Measurements from ENCODE around the gene TPGS1.

Gene TPGS1

DNA sequence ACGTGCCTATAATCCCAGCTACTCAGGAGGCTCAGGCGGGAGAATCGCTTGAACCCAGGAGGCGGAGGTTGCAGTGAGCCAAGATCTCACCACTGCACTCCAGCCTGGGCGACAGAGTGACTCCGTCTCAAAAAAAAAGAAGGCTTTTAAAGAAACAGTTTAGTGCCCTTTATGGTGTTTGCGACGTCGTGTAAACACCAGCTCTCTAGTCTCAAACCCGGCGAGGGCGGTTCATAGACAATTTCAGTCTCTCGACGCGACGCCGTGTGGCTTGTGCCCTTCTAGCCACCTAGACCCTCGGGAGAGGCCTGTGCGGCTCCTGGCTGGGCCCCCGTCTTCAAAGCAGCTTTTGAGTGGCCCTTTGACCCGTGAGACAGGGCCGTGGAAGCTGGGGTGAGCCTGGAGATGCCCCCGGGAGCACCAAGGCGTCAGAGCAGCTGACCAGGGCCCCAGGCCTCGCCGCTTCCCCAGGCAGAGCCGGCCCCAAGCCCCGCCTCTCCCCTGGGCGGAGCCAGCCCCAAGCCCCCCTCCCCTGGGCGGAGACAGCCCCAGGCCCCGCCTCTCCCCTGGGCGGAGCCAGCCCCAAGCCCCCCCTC is 16.1 kb upstream of the TPGS1 start:
- no peak overlapping the region for H3K9ac ChIP-seq (ENCODE audit: low read length in 2 of 2)
- H3K4me3 ChIP-seq (ENCODE audit: low read length in 2 of 2), result no peak overlapping the region
- H3K27ac ChIP-seq (ENCODE audit: low read length), result no peak overlapping the region
- peaks cover 7 to 10% of the 10 kb centered on the region in 2 donors for H3K27me3 ChIP-seq (ENCODE audit: control insufficient read depth in 1 of 2, insufficient read depth in 2 of 2, low read length in 2 of 2)
- H3K36me3 ChIP-seq (ENCODE audit: control insufficient read depth in 2 of 2, insufficient read depth in 2 of 2, low read length in 2 of 2), result no peaks in the 10 kb centered on the region
- H3K9me3 ChIP-seq (ENCODE audit: control insufficient read depth in 2 of 2, low read length in 2 of 2), result no peaks in the 10 kb centered on the region
- H3K4me1 ChIP-seq (ENCODE audit: control insufficient read depth, insufficient read depth, low read length), result peaks cover 12% of the 10 kb centered on the region

DNA sequence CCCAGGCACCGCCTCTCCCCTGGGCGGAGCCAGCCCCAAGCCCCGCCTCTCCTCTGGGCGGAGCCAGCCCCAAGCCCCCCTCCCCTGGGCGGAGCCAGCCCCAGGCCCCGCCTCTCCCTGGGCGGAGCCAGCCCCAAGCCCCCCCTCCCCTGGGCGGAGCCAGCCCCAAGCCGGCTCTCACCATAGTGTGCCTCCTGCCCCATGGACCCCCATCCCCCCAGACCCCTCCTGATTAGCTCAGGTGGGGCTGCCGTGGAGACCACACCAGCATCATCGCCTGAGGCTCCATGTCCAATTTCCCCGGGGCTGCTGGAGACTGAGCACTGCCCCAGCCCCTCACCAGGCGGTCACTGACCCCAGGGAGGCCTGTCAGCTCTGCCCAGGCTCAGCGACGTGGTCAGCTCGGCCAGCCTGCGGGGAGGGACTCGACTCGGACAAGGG is 15.2 kb upstream of the TPGS1 start:
- Histone ChIP-seq H3K4me3 (ENCODE audit: low read length in 2 of 2) (no peak overlapping the region), H3K36me3 (ENCODE audit: control insufficient read depth in 2 of 2, insufficient read depth in 2 of 2, low read length in 2 of 2) (no peaks in the 10 kb centered on the region), H3K27ac (ENCODE audit: low read length) (no peak overlapping the region), H3K4me1 (ENCODE audit: control insufficient read depth, insufficient read depth, low read length) (peaks cover 12% of the 10 kb centered on the region), H3K9me3 (ENCODE audit: control insufficient read depth in 2 of 2, low read length in 2 of 2) (no peaks in the 10 kb centered on the region), H3K9ac (ENCODE audit: low read length in 2 of 2) (no peak overlapping the region), H3K27me3 (ENCODE audit: control insufficient read depth in 1 of 2, insufficient read depth in 2 of 2, low read length in 2 of 2) (peaks cover 7 to 11% of the 10 kb centered on the region in 2 donors)

DNA sequence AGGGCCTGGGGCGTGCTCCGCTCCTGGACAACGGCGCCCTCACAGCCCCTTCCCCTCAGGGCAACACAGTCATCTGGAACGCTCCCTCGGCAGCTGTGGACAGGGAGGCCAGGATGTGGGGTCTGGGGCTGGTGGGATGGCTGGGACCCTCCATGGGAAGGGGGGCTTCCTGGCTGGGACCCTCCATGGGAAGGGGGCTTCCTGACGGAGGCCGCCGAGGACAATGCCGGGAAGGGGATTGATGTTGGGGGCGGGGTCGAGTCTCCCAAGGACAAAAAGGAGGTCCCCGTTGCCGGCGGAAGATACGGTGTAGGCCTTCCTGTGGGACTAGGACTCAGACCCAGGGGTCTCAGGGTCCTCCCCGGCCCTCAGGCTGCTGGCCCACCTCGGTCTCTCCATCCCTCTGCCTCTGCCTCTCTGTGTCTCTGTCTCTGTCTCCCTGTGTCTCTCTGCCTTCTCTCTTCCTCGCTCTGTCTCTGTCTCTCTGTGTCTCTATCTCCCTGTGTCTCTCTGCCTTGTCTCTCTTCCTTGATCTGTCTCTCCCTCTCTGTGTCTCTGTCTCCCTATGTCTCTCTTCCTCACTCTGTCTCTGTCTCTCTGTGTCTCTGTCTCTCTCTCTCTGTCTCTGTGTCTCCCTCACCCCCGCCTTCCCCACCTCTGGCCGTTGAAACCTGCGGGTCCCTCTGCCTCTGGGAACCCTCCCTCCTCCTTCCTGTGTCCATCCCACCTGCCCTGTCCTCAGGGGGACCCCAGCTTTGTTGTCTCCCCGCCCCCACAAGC is 13.7 kb upstream of the TPGS1 start:
- Histone ChIP-seq H3K27me3 (ENCODE audit: control insufficient read depth in 1 of 2, insufficient read depth in 2 of 2, low read length in 2 of 2) (peaks cover 14 to 20% of the 10 kb centered on the region in 2 donors), H3K36me3 (ENCODE audit: control insufficient read depth in 2 of 2, insufficient read depth in 2 of 2, low read length in 2 of 2) (no peaks in the 10 kb centered on the region), H3K4me1 (ENCODE audit: control insufficient read depth, insufficient read depth, low read length) (peaks cover 17% of the 10 kb centered on the region)

GRCh38 chr19:494171-495080 is 12.9 kb upstream of the TPGS1 start:
- Histone ChIP-seq H3K4me3 (ENCODE audit: low read length in 2 of 2) (no peak overlapping the region), H3K9ac (ENCODE audit: low read length in 2 of 2) (no peak overlapping the region), H3K36me3 (ENCODE audit: control insufficient read depth in 2 of 2, insufficient read depth in 2 of 2, low read length in 2 of 2) (no peaks in the 10 kb centered on the region), H3K27ac (ENCODE audit: low read length) (no peak overlapping the region), H3K9me3 (ENCODE audit: control insufficient read depth in 2 of 2, low read length in 2 of 2) (no peaks in the 10 kb centered on the region), H3K27me3 (ENCODE audit: control insufficient read depth in 1 of 2, insufficient read depth in 2 of 2, low read length in 2 of 2) (peaks cover 19 to 25% of the 10 kb centered on the region in 2 donors), H3K4me1 (ENCODE audit: control insufficient read depth, insufficient read depth, low read length) (peaks cover 14% of the 10 kb centered on the region)

More for the DNA sequence above, 13.7 kb upstream of the TPGS1 start:
- Histone ChIP-seq H3K9ac (ENCODE audit: low read length in 2 of 2) (no peak overlapping the region), H3K4me3 (ENCODE audit: low read length in 2 of 2) (no peak overlapping the region), H3K9me3 (ENCODE audit: control insufficient read depth in 2 of 2, low read length in 2 of 2) (no peaks in the 10 kb centered on the region), H3K27ac (ENCODE audit: low read length) (no peak overlapping the region)

GRCh38 chr19:495081-495401 is 12.3 kb upstream of the TPGS1 start:
- no peaks in the 10 kb centered on the region for H3K9me3 ChIP-seq (ENCODE audit: control insufficient read depth in 2 of 2, low read length in 2 of 2)
- no peak overlapping the region for H3K27ac ChIP-seq (ENCODE audit: low read length)
- H3K9ac ChIP-seq (ENCODE audit: low read length in 2 of 2), result no peak overlapping the region
- no peak overlapping the region for H3K4me3 ChIP-seq (ENCODE audit: low read length in 2 of 2)
- no peaks in the 10 kb centered on the region for H3K36me3 ChIP-seq (ENCODE audit: control insufficient read depth in 2 of 2, insufficient read depth in 2 of 2, low read length in 2 of 2)
- H3K27me3 ChIP-seq (ENCODE audit: control insufficient read depth in 1 of 2, insufficient read depth in 2 of 2, low read length in 2 of 2), result peaks cover 19 to 25% of the 10 kb centered on the region in 2 donors
- H3K4me1 ChIP-seq (ENCODE audit: control insufficient read depth, insufficient read depth, low read length), result peaks cover 8% of the 10 kb centered on the region

DNA sequence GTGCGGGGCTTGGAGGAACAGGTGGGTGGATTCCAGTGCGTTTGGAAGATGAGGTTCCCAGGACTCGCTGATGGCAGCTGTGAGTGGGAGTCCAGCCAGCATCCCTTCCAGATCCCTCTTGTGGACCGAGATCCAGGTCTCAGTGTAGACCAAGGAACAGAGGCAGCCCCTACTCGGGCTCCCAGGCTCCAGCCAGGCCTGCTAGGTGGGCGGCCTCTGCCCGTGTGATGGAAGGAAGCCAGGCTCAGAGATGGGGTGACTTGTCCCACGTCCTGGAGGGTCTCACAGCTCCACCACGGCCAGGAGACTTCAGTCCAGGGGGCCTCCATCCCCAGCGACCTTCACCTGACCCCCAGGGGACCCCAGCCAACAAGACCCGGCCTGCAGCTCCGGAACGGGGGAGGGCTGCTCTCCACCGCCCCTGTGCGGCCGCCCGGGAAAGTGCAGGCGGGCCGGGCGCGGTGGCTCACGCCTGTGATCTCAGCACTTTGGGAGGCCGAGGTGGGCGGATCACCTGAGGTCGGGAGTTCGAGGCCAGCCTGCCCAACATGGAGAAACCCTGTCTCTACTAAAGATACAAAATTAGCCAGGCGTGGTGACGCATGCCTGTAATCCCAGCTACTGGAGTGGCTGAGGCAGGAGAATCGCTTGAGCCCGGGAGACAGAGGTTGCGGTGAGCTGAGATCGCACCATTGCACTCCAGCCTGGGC is 11.7 kb upstream of the TPGS1 start:
- Histone ChIP-seq H3K4me3 (ENCODE audit: low read length in 2 of 2) (no peak overlapping the region), H3K9me3 (ENCODE audit: control insufficient read depth in 2 of 2, low read length in 2 of 2) (no peaks in the 10 kb centered on the region), H3K27me3 (ENCODE audit: control insufficient read depth in 1 of 2, insufficient read depth in 2 of 2, low read length in 2 of 2) (peaks cover 19 to 25% of the 10 kb centered on the region in 2 donors), H3K36me3 (ENCODE audit: control insufficient read depth in 2 of 2, insufficient read depth in 2 of 2, low read length in 2 of 2) (no peaks in the 10 kb centered on the region), H3K9ac (ENCODE audit: low read length in 2 of 2) (no peak overlapping the region), H3K4me1 (ENCODE audit: control insufficient read depth, insufficient read depth, low read length) (peaks cover 8% of the 10 kb centered on the region), H3K27ac (ENCODE audit: low read length) (no peak overlapping the region)

DNA sequence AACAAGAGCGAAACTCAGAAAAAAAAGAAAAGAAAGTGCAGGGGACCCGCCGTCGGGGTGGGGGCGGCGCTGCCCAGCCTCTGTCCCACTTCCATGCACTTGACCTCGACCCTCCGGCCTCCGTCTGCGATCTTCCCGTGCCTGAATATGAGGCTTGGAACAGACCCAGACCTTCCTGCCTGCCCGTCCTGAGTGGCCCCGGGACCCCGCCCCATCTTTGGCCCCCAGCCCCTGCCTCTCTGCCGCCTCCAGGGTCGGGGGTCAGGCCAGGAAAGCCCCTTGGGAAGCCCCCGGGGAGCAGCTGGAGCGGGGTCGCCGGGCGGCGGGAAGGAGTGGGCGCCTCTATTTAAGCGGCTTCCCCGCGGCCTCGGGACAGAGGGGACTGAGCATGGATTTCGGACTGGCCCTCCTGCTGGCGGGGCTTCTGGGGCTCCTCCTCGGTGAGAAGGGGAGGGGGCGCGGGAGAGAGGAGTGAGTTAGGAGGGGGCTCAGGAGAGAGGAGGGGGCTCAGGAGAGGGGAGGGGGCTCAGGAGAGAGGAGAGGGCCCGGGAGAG is 11.1 kb upstream of the TPGS1 start, which contains the start of gene MADCAM1:
Gene MADCAM1, plus strand, starts transcription at position 375 of the 554 bp plus-strand sequence. Its CDS starts 14 bp downstream, at position 389.
- H3K4me1 ChIP-seq (ENCODE audit: control insufficient read depth, insufficient read depth, low read length), result peaks cover 8% of the 10 kb centered on the region
- H3K9ac ChIP-seq (ENCODE audit: low read length in 2 of 2), result no peak within 1 kb of the TSS
- H3K4me3 ChIP-seq (ENCODE audit: low read length in 2 of 2), result no peak within 1 kb of the TSS
- H3K36me3 ChIP-seq (ENCODE audit: control insufficient read depth in 2 of 2, insufficient read depth in 2 of 2, low read length in 2 of 2), result no peaks in the 10 kb centered on the region
- peaks cover 19 to 25% of the 10 kb centered on the region in 2 donors for H3K27me3 ChIP-seq (ENCODE audit: control insufficient read depth in 1 of 2, insufficient read depth in 2 of 2, low read length in 2 of 2)
- H3K9me3 ChIP-seq (ENCODE audit: control insufficient read depth in 2 of 2, low read length in 2 of 2), result no peaks in the 10 kb centered on the region
- no peak within 1 kb of the TSS for H3K27ac ChIP-seq (ENCODE audit: low read length)

- Histone ChIP-seq H3K27me3 (ENCODE audit: control insufficient read depth in 1 of 2, insufficient read depth in 2 of 2, low read length in 2 of 2) (peaks cover 19 to 25% of the 10 kb centered on the region in 2 donors), H3K27ac (ENCODE audit: low read length) (no peak overlapping the region), H3K4me1 (ENCODE audit: control insufficient read depth, insufficient read depth, low read length) (peaks cover 8% of the 10 kb centered on the region), H3K9ac (ENCODE audit: low read length in 2 of 2) (no peak overlapping the region), H3K9me3 (ENCODE audit: control insufficient read depth in 2 of 2, low read length in 2 of 2) (no peaks in the 10 kb centered on the region), H3K36me3 (ENCODE audit: control insufficient read depth in 2 of 2, insufficient read depth in 2 of 2, low read length in 2 of 2) (no peaks in the 10 kb centered on the region), H3K4me3 (ENCODE audit: low read length in 2 of 2) (no peak overlapping the region)
Observed at GRCh38 chr19:496986-497385, 10.3 kb upstream of the TPGS1 start.

- peaks cover 19 to 25% of the 10 kb centered on the region in 2 donors for H3K27me3 ChIP-seq (ENCODE audit: control insufficient read depth in 1 of 2, insufficient read depth in 2 of 2, low read length in 2 of 2)
- H3K27ac ChIP-seq (ENCODE audit: low read length), result no peak overlapping the region
- H3K9ac ChIP-seq (ENCODE audit: low read length in 2 of 2), result no peak overlapping the region
- H3K9me3 ChIP-seq (ENCODE audit: control insufficient read depth in 2 of 2, low read length in 2 of 2), result no peaks in the 10 kb centered on the region
- no peaks in the 10 kb centered on the region for H3K36me3 ChIP-seq (ENCODE audit: control insufficient read depth in 2 of 2, insufficient read depth in 2 of 2, low read length in 2 of 2)
- H3K4me3 ChIP-seq (ENCODE audit: low read length in 2 of 2), result no peak overlapping the region
- H3K4me1 ChIP-seq (ENCODE audit: control insufficient read depth, insufficient read depth, low read length), result peaks cover 8% of the 10 kb centered on the region
Observed at GRCh38 chr19:497491-497868, 9.8 kb upstream of the TPGS1 start.
